ENCODE data around the gene NCOA7. TPM values are rescaled to one million over a fixed set of nuclear protein-coding genes. Genes with fewer than 3 reads are reported as not detected.
"Not testable (repeated sequence)": the region's sequence is repeated elsewhere in the genome, so short reads cannot be mapped to it uniquely, and the experiment has no call there.

NCOA7 gene
- total RNA-seq, 1 donor from 2014 or later: 53.7 TPM

DNA sequence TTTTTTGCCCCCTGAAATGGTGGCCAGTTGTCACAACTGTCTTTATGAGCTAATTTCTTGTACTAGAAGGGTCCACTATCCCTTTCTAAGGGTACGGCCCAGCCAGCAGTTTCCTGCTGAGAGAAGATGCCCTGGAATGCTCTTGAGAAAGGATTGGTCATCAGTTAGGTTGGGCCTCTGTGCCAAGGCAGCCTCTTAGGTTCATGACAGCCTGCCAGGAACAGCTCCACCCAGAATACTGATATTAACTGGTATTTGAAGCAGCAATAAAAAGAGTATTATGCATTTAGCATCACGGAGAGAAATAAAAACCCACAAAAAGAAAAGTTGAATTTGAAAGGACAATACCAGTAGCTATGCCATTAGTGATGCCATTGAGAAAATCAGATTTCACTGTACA lies 156.9 kb downstream of the NCOA7 start:
- H3K4me3 Mint-ChIP-seq: no peak overlapping the region
- intact Hi-C loops (cut with micrococcal nuclease): no loop called here
- H3K4me1 Mint-ChIP-seq: peaks cover 19% of the 10 kb centered on the region
- H3K36me3 Mint-ChIP-seq (ENCODE audit: low read depth): no peaks in the 10 kb centered on the region
- H3K27ac Mint-ChIP-seq: no peak overlapping the region
- H3K9me3 Mint-ChIP-seq: no peaks in the 10 kb centered on the region
- no peaks in the 10 kb centered on the region for H3K27me3 Mint-ChIP-seq
- no peak for DNase-seq

GRCh38 chr6:125948455-125948854 lies 157.7 kb downstream of the NCOA7 start:
- no peaks in the 10 kb centered on the region for H3K27me3 Mint-ChIP-seq
- H3K4me3 Mint-ChIP-seq: no peak overlapping the region
- H3K36me3 Mint-ChIP-seq (ENCODE audit: low read depth): no peaks in the 10 kb centered on the region
- DNase-seq: no peak
- no peak overlapping the region for H3K27ac Mint-ChIP-seq
- intact Hi-C loops (cut with micrococcal nuclease): no loop called here
- H3K9me3 Mint-ChIP-seq: no peaks in the 10 kb centered on the region
- H3K4me1 Mint-ChIP-seq: peaks cover 19% of the 10 kb centered on the region

DNA sequence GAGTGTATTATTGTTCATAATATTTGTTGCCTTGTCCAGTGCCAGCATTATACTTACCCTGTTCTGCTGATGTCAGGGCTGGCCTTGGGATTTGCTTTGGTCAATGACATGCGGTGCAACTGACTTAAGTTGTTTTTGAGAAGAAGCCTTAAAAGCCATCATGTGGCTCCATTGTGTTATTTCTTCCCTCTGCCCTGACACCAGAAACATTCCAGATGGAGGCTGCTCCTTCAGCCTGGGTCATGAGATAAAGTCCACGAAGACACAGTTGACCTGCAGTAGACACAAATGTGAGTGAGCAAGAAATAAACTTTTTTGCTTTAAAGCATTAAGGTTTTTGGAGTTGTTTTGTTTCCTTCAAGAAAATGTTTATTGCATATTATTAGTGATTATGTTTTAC lies 158.3 kb downstream of the NCOA7 start:
- Mint-ChIP-seq H3K4me1 (peaks cover 13% of the 10 kb centered on the region), H3K27me3 (no peaks in the 10 kb centered on the region), H3K36me3 (ENCODE audit: low read depth) (no peaks in the 10 kb centered on the region), H3K4me3 (no peak overlapping the region), H3K9me3 (no peaks in the 10 kb centered on the region), H3K27ac (no peak overlapping the region)
- no peak for DNase-seq
- intact Hi-C loops (cut with micrococcal nuclease): no loop called here

DNA sequence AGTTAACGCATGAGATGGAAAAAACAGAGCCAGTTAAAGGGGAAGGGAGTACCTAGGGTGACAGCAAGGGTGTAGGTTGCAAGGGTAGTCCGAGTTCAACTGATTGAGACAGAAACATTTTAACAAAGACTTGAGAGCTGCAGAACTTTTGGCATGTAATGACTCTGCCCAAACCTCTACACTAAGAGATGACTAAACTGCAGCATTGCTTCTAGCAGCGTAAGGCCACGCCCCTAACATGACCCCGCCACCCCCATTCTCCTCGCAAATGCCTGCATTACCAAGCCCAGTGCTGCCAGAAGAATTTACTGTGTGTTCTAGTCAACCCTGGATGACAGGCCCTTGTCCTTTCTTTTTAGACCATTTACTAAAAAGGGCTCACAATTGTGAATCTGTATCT lies 159.5 kb downstream of the NCOA7 start:
- Mint-ChIP-seq H3K9me3 (no peaks in the 10 kb centered on the region), H3K27ac (no peak overlapping the region), H3K4me3 (no peak overlapping the region), H3K27me3 (peaks cover under 1% of the 10 kb centered on the region), H3K36me3 (ENCODE audit: low read depth) (no peaks in the 10 kb centered on the region), H3K4me1 (peaks cover 9% of the 10 kb centered on the region)
- intact Hi-C loops (cut with micrococcal nuclease): no loop called here
- DNase-seq: no peak

DNA sequence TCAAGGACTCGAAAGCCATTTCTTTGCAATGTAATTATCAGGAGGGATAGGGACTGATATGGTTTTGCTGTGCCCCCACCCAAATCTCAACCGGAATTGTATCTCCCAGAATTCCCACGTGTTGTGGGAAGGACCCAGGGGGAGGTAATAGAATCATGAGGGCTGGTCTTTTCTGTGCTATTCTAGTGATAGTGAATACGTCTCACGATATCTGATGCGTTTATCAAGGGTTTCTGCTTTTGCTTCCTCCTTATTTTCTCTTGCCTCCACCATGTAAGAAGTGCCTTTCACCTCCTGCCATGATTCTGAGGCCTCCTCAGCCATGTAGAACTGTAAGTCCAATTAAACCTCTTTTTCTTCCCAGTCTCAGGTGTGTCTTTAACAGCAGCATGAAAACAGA lies 160.0 kb downstream of the NCOA7 start:
- intact Hi-C loops (cut with micrococcal nuclease); H3K4me3 Mint-ChIP-seq; H3K4me1 Mint-ChIP-seq; DNase-seq; H3K27me3 Mint-ChIP-seq; H3K27ac Mint-ChIP-seq; H3K9me3 Mint-ChIP-seq; H3K36me3 Mint-ChIP-seq (ENCODE audit: low read depth): not testable (repeated sequence)

DNA sequence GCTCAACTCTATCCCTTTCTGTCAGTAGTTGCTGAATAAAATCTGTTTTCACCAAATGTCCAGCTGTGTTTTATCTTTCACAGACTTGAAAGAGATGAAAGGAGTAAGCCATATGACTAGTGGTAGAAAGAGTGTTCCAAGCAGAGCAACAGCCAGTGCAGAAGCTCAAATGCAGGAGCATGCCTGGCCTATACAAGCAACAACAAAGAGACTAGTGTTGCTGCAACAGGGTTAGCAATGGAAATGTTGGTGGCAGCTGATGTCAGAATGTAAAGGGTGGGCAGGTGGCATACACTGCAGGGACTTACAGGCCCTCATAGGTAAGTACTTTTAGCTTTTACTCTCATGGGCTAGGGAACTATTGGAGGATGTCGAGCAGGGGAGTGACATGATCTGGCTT lies 160.6 kb downstream of the NCOA7 start:
- DNase-seq: no peak
- H3K4me3 Mint-ChIP-seq: no peak overlapping the region
- H3K27ac Mint-ChIP-seq: no peak overlapping the region
- intact Hi-C loops (cut with micrococcal nuclease): no loop called here
- peaks cover 6% of the 10 kb centered on the region for H3K4me1 Mint-ChIP-seq
- H3K9me3 Mint-ChIP-seq: no peaks in the 10 kb centered on the region
- peaks cover 1% of the 10 kb centered on the region for H3K27me3 Mint-ChIP-seq
- H3K36me3 Mint-ChIP-seq (ENCODE audit: low read depth): no peaks in the 10 kb centered on the region

GRCh38 chr6:125952764-125953501 lies 162.2 kb downstream of the NCOA7 start:
- Mint-ChIP-seq H3K9me3 (no peaks in the 10 kb centered on the region), H3K36me3 (ENCODE audit: low read depth) (no peaks in the 10 kb centered on the region), H3K4me3 (no peak overlapping the region), H3K27ac (no peak overlapping the region), H3K4me1 (peaks cover 4% of the 10 kb centered on the region), H3K27me3 (peaks cover 1% of the 10 kb centered on the region)
- intact Hi-C loops (cut with micrococcal nuclease): no loop called here
- DNase-seq: peak; percentile 72

GRCh38 chr6:125953502-125953875 lies 162.7 kb downstream of the NCOA7 start:
- Mint-ChIP-seq H3K27ac (no peak overlapping the region), H3K9me3 (no peaks in the 10 kb centered on the region), H3K4me3 (no peak overlapping the region), H3K27me3 (peaks cover 1% of the 10 kb centered on the region), H3K36me3 (ENCODE audit: low read depth) (no peaks in the 10 kb centered on the region), H3K4me1 (peaks cover 4% of the 10 kb centered on the region)
- intact Hi-C loops (cut with micrococcal nuclease): no loop called here
- DNase-seq: no peak

DNA sequence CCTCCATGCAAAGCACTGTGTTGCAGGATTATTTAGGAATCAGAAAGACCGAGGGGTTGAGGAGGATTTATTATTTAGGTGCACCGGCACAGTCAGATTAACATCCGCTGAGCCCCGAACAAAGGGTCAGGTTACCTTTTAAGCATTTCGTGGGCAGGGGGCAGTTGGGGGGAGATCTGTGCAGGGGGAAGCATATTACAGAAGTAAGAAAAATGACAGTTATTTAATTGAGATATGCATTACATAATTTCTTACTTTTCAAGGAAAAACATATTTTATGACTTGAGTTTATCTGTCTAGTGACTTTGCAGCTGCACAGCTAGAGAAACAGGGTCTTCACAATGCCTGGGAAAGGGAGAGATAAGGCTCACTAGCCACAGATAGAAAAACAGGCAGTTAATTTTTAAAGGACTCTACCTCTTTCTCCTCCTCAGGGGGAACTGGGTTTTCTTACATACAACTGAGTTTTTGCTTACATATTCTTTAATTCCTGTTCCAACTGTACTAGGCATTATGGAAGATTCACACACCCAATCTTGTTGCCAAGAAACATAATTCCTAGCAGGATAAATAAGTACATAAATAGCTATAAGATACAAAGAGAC lies 164.1 kb downstream of the NCOA7 start:
- Mint-ChIP-seq H3K9me3 (no peaks in the 10 kb centered on the region), H3K4me1 (peaks cover 4% of the 10 kb centered on the region), H3K4me3 (peak overlapping the region; percentile 2), H3K27me3 (peaks cover 1% of the 10 kb centered on the region), H3K36me3 (ENCODE audit: low read depth) (no peaks in the 10 kb centered on the region), H3K27ac (no peak overlapping the region)
- no peak for DNase-seq
- intact Hi-C loops (cut with micrococcal nuclease): loop anchor here (5.0 kb wide), 1 partner anchor 653 kb away; the partner anchor contains the start of gene HDDC2

- peaks cover 4% of the 10 kb centered on the region for H3K4me1 Mint-ChIP-seq
- H3K27ac Mint-ChIP-seq: peak overlapping the region; percentile 57
- peak; percentile 50 for DNase-seq
- no peaks in the 10 kb centered on the region for H3K36me3 Mint-ChIP-seq (ENCODE audit: low read depth)
- H3K27me3 Mint-ChIP-seq: peaks cover 1% of the 10 kb centered on the region
- no peaks in the 10 kb centered on the region for H3K9me3 Mint-ChIP-seq
- H3K4me3 Mint-ChIP-seq: no peak overlapping the region
- intact Hi-C loops (cut with micrococcal nuclease): loop anchor here (1.0 to 5.0 kb wide), 10 partner anchors 19 to 654 kb away; partner anchors contain the start of genes HDDC2 and TRMT11
These were observed 165.2 kb downstream of the NCOA7 start for GRCh38 chr6:125955973-125956372.

DNA sequence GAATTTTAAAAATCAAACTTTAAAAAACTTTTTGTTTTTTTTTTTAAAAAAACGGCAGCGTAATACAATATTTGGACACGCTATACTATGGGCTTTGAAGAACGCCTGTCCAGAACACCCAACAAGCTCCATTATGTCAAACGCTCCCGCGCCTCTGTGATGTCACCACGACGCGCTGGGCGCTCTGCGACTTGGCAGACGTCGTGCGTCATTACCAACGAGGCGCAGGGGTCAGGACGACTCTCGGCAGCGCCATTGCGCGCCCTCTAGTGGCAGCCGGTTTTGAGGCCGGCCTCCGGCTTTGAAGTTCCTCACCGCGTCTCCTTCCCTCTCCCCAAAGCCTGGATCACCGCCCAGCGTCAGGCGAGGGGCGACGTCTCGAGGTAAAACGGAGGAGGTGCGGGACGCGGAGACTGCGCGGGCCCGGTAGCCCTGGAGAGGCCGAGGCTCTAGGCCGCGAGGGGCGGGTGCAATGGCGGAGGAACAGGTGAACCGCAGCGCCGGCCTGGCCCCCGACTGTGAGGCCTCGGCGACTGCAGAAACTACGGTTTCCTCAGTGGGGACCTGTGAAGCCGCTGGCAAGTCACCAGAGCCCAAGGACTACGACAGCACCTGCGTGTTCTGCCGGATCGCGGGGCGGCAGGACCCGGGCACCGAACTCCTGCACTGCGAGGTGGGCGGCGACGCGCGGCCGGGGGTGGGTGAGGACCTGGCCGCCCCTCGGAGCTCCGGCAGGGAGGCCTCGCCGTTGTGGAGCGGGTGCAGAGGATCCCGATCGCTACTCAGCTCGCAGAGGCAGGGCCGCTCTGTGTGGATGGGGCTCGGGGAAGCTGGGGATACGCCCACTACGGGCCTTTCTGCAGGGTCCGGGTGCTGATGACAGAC lies 166.0 kb downstream of the NCOA7 start, which contains the start of gene HINT3:
Gene HINT3 (plus strand): TSS at position 265 of the 885 bp plus-strand sequence. CDS start 208 bp downstream, at position 473.
- Mint-ChIP-seq H3K4me1 (peaks cover 4% of the 10 kb centered on the region), H3K36me3 (ENCODE audit: low read depth) (no peaks in the 10 kb centered on the region), H3K4me3 (no peak within 1 kb of the TSS), H3K27me3 (peaks cover 1% of the 10 kb centered on the region), H3K9me3 (no peaks in the 10 kb centered on the region), H3K27ac (peak within 1 kb of the TSS; percentile 82)
- peak; percentile 99 for DNase-seq
- intact Hi-C loops (cut with micrococcal nuclease): loop anchor here (1.0 to 5.0 kb wide), 10 partner anchors 18 to 654 kb away; partner anchors contain the start of genes HDDC2 and TRMT11

GRCh38 chr6:125957391-125957693 lies 166.6 kb downstream of the NCOA7 start:
- no peaks in the 10 kb centered on the region for H3K36me3 Mint-ChIP-seq (ENCODE audit: low read depth)
- no peak overlapping the region for H3K27ac Mint-ChIP-seq
- no peak for DNase-seq
- intact Hi-C loops (cut with micrococcal nuclease): loop anchor here (2.0 to 5.0 kb wide), 3 partner anchors 17 to 655 kb away; partner anchors contain the start of gene HDDC2
- H3K9me3 Mint-ChIP-seq: no peaks in the 10 kb centered on the region
- peaks cover 4% of the 10 kb centered on the region for H3K4me1 Mint-ChIP-seq
- peaks cover 1% of the 10 kb centered on the region for H3K27me3 Mint-ChIP-seq
- no peak overlapping the region for H3K4me3 Mint-ChIP-seq

DNA sequence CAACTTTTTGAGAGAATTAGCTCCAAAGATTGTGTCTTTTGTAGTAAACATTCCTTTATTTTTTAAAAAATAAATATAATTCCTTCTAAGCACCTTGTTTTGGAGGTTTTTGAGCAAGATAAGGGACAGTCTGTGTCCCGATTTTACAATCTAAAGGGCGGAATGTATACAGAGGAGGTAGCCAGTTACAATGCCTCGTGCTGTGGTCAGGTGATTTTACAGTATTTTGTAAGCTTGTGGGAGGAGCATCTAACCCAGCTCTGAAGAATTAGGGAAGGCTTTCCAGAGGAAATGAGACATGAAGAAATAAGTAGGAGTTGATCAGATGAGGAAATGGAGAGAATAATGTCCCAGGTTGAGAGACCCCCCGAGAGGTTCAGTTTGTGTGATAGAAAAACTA lies 167.1 kb downstream of the NCOA7 start:
- no peak overlapping the region for H3K27ac Mint-ChIP-seq
- no peaks in the 10 kb centered on the region for H3K9me3 Mint-ChIP-seq
- H3K36me3 Mint-ChIP-seq (ENCODE audit: low read depth): no peaks in the 10 kb centered on the region
- peaks cover 1% of the 10 kb centered on the region for H3K27me3 Mint-ChIP-seq
- peaks cover 4% of the 10 kb centered on the region for H3K4me1 Mint-ChIP-seq
- intact Hi-C loops (cut with micrococcal nuclease): loop anchor here (2.0 to 5.0 kb wide), 3 partner anchors 17 to 656 kb away; partner anchors contain the start of gene HDDC2
- H3K4me3 Mint-ChIP-seq: no peak overlapping the region
- no peak for DNase-seq

- Mint-ChIP-seq H3K27me3 (peaks cover 1% of the 10 kb centered on the region), H3K27ac (no peak overlapping the region), H3K4me1 (peaks cover 7% of the 10 kb centered on the region), H3K36me3 (ENCODE audit: low read depth) (no peaks in the 10 kb centered on the region), H3K9me3 (no peaks in the 10 kb centered on the region), H3K4me3 (no peak overlapping the region)
- intact Hi-C loops (cut with micrococcal nuclease): loop anchor here (5.0 kb wide), 1 partner anchor 657 kb away; the partner anchor contains the start of gene HDDC2
- DNase-seq: no peak
These were observed 168.3 kb downstream of the NCOA7 start for GRCh38 chr6:125959041-125959440.

Measured in activated CD4-positive, alpha-beta T cell treated with anti-CD3 and anti-CD28 coated beads, Interleukin-2, amount 10 ng/mL, durations not matched to agents 24 days and 14 days (primary cell).